C4-2B (cell line): Measurements from ENCODE around the gene BNC1.

Experiments used
- CTCF ChIP-seq: fragments of 450-650 bp; conservative IDR thresholded peaks from 2 replicates; pipeline ENCODE4 v1.5.1; 2017; ENCODE audit warnings: mild to moderate bottlenecking
- ZFX ChIP-seq: fragments of 450-650 bp; IDR thresholded peaks from 2 replicates; pipeline ENCODE4 v1.6.1; 2017

- TF ChIP-seq CTCF (no peak), ZFX (no peak)
These were observed 6.3 kb downstream of the BNC1 start for GRCh38 chr15:83278191-83278590.
